Fibroblast of mammary gland (primary cell): Measurements from ENCODE around the gene ANGPTL2.

Experiments used
- DNase-seq: peaks from one replicate; pipeline ENCODE4 v3.0.0-alpha.2; 2010; ENCODE audit warnings: low read depth
- H3K4me3 ChIP-seq: 2 replicates; pipeline ENCODE4 v1.5.1; 2011; ENCODE audit warnings: low read depth, mild to moderate bottlenecking, low read length, moderate library complexity; ENCODE audit not compliant: control insufficient read depth
- CTCF ChIP-seq: conservative IDR thresholded peaks from 2 replicates; pipeline ENCODE4 v1.5.1; 2011; ENCODE audit warnings: low read depth, low read length, inconsistent platforms; ENCODE audit not compliant: control insufficient read depth, insufficient read depth

ANGPTL2 gene

GRCh38 chr9:127089631-127090081 is 32.8 kb downstream of the ANGPTL2 start:
- no peak for TF ChIP-seq CTCF
- no peak for DNase-seq
- no peak overlapping the region for H3K4me3 ChIP-seq

- H3K4me3 ChIP-seq, result no peak overlapping the region
- no peak for DNase-seq
- TF ChIP-seq CTCF, result no peak
Measured at GRCh38 chr9:127088724-127089615, 33.5 kb downstream of the ANGPTL2 start.

- no peak overlapping the region for H3K4me3 ChIP-seq
- no peak for DNase-seq
- TF ChIP-seq CTCF, result no peak
Measured at GRCh38 chr9:127087836-127088235, 34.6 kb downstream of the ANGPTL2 start.

GRCh38 chr9:127087411-127087810 is 35.0 kb downstream of the ANGPTL2 start:
- no peak for DNase-seq
- no peak overlapping the region for H3K4me3 ChIP-seq
- TF ChIP-seq CTCF, result no peak

- no peak for DNase-seq
- no peak for TF ChIP-seq CTCF
Measured at GRCh38 chr9:127086771-127087170, 35.7 kb downstream of the ANGPTL2 start.

GRCh38 chr9:127085186-127085585 is 37.2 kb downstream of the ANGPTL2 start:
- no peak overlapping the region for H3K4me3 ChIP-seq
- TF ChIP-seq CTCF, result no peak
- no peak for DNase-seq

More at GRCh38 chr9:127086771-127087170, 35.7 kb downstream of the ANGPTL2 start:
- H3K4me3 ChIP-seq, result no peak overlapping the region
